WTC11 (cell line): ENCODE results near the gene F2. TPM values are rescaled to one million over a fixed set of nuclear protein-coding genes. Genes with fewer than 3 reads are reported as not detected.

Source experiments
- ATAC-seq: fragments of 200-7000 bp; cut with Tn5 transposase; 2 replicates; pipeline ENCODE4 v1.10.0; 2021; ENCODE audit warnings: mild to moderate bottlenecking, moderate library complexity
- CTCF ChIA-PET: fragments of 300-600 bp; sonication (Branson Sonifier 250); formaldehyde crosslinking; loops from one replicate; lab custom pipeline; 2021; ENCODE audit warnings: antibody characterized with exemption; lab: Charles Lee
- POLR2A ChIA-PET: fragments of 350-600 bp; sonication (Branson Sonifier 250); formaldehyde crosslinking; loops from one replicate; lab custom pipeline; 2021; ENCODE audit warnings: antibody characterized with exemption; lab: Charles Lee
- DNase-seq: peaks from one replicate; pipeline ENCODE4 v3.0.0; 2021; ENCODE audit warnings: low spot score
- H3K27ac Mint-ChIP-seq: 2 replicates; pipeline ENCODE4 v1.8.0; 2021; ENCODE audit warnings: mixed read lengths
- H3K27me3 Mint-ChIP-seq: 2 replicates; pipeline ENCODE4 v1.8.0; 2021; ENCODE audit warnings: low read depth, mild to moderate bottlenecking, moderate library complexity, mixed read lengths
- H3K36me3 Mint-ChIP-seq: 2 replicates; pipeline ENCODE4 v1.8.0; 2021; ENCODE audit warnings: mixed read lengths
- H3K4me1 Mint-ChIP-seq: 2 replicates; pipeline ENCODE4 v1.8.0; 2022; ENCODE audit warnings: mixed read lengths
- H3K4me3 Mint-ChIP-seq: 2 replicates; pipeline ENCODE4 v1.8.0; 2021; ENCODE audit warnings: mild to moderate bottlenecking, moderate library complexity, mixed read lengths
- H3K9me3 Mint-ChIP-seq: 2 replicates; pipeline ENCODE4 v1.8.0; 2021; ENCODE audit warnings: mixed read lengths
- CREM ChIP-seq: sonication (generic); formaldehyde crosslinking; IDR thresholded peaks from 2 replicates; pipeline ENCODE4 v1.8.1; 2022; ENCODE audit warnings: mild to moderate bottlenecking, missing genetic modification reagents, moderate library complexity
- GABPB1 ChIP-seq: sonication (generic); formaldehyde crosslinking; IDR thresholded peaks from 2 replicates; pipeline ENCODE4 v1.8.1; 2023; ENCODE audit warnings: mild to moderate bottlenecking, missing genetic modification reagents
- MXD4 ChIP-seq: fragments of 250-450 bp; sonication (Bioruptor Pico); IDR thresholded peaks from 2 replicates; pipeline ENCODE4 v1.8.0; 2021; ENCODE audit warnings: mild to moderate bottlenecking, moderate library complexity, borderline replicate concordance
- NFYB ChIP-seq: sonication (generic); formaldehyde crosslinking; conservative IDR thresholded peaks from 2 replicates; pipeline ENCODE4 v1.8.0; 2022; ENCODE audit warnings: low read depth, missing genetic modification reagents
- SOX15 ChIP-seq: fragments of 250-450 bp; sonication (Bioruptor Pico); IDR thresholded peaks from 2 replicates; pipeline ENCODE4 v1.9.0; 2021; ENCODE audit warnings: mild to moderate bottlenecking
- TEAD1 ChIP-seq: sonication (generic); formaldehyde crosslinking; IDR thresholded peaks from 2 replicates; pipeline ENCODE4 v1.8.0; 2022; ENCODE audit warnings: mild to moderate bottlenecking, missing genetic modification reagents
- TP53 ChIP-seq: sonication (generic); formaldehyde crosslinking; IDR thresholded peaks from 2 replicates; pipeline ENCODE4 v1.8.1; 2023; ENCODE audit warnings: mild to moderate bottlenecking, missing genetic modification reagents
- ZBTB21 ChIP-seq: sonication (generic); formaldehyde crosslinking; IDR thresholded peaks from 2 replicates; pipeline ENCODE4 v1.8.1; 2023; ENCODE audit warnings: mild to moderate bottlenecking, missing genetic modification reagents, borderline replicate concordance
- ZNF121 ChIP-seq: sonication (generic); formaldehyde crosslinking; IDR thresholded peaks from 2 replicates; pipeline ENCODE4 v1.8.0; 2023; ENCODE audit warnings: missing genetic modification reagents
- ZNF317 ChIP-seq: sonication (generic); formaldehyde crosslinking; IDR thresholded peaks from 2 replicates; pipeline ENCODE4 v1.8.1; 2023; ENCODE audit warnings: low read depth, mild to moderate bottlenecking, moderate library complexity, missing genetic modification reagents, borderline replicate concordance
- total RNA-seq: library from RNA; stranded (reverse); gene quantifications from 3 replicates; pipeline ENCODE4 v1.2.3, GENCODE V29; 2021
- TF ChIP-seq, protein P1 (sequence below): sonication (generic); formaldehyde crosslinking; conservative IDR thresholded peaks from 2 replicates; pipeline ENCODE4 v1.8.1; 2022; ENCODE audit warnings: mild to moderate bottlenecking, missing genetic modification reagents
- TF ChIP-seq, protein P2 (sequence below): sonication (generic); formaldehyde crosslinking; IDR thresholded peaks from 2 replicates; pipeline ENCODE4 v1.8.1; 2023; ENCODE audit warnings: mild to moderate bottlenecking, missing genetic modification reagents
- TF ChIP-seq, protein P3 (sequence below): fragments of 200-600 bp; IDR thresholded peaks from 2 replicates; pipeline ENCODE4 v1.8.0; 2022; ENCODE audit warnings: antibody characterized with exemption
- TF ChIP-seq, protein P4 (sequence below): fragments of 250-450 bp; sonication (Bioruptor Pico); IDR thresholded peaks from 2 replicates; pipeline ENCODE4 v1.9.0; 2021; ENCODE audit warnings: mild to moderate bottlenecking, borderline replicate concordance
- TF ChIP-seq, protein P5 (sequence below): sonication (generic); formaldehyde crosslinking; IDR thresholded peaks from 2 replicates; pipeline ENCODE4 v1.8.0; 2022; ENCODE audit warnings: mild to moderate bottlenecking, missing genetic modification reagents

F2 gene
- total RNA-seq, 1 experiment from 2014 or later = 0.50 TPM

DNA sequence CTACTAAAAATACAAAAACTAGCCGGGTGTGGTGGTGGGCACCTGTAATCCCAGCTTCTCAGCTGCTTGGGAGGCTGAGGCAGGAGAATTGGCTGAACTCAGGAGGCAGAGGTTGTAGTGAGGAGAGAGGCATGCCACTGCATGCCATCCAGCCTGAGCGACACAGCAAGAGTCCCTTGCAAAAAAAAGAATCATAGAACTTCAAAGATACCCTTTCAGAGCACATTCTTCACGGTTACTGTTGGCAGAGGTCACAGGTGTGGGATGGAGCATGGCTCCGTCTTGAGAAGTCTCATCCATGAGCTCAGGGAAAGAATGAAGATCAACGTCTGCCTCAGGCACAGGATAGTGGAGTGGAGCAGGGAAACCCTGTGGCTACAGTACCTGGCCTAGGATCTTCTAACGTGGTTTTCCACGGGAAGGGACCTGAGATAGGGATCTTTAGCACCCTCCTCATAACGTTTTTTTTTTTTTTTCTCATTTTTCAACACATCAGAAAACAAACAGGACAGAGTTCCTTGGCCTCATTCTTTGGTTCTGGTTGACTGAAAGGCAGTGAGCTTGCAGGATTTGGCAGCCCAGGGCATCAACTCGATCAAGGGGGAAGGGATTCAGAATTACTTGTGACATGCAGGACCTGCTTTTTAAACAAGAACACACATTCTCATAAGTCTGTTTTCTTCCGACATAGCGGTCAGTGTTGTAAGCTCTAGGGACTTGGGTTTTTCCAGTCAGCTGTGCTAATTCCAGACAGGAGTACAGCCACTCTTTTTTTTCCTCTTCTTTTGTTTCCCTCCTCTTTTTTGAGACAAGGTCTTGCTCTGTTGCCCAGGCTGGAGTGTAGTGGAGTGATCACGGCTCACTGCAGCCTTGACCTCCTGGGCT, 22.8 kb downstream of the F2 start (continued):
- no peak for TF ChIP-seq TP53 (CRISPR knock-in tag)
- TF ChIP-seq, protein P1, sequence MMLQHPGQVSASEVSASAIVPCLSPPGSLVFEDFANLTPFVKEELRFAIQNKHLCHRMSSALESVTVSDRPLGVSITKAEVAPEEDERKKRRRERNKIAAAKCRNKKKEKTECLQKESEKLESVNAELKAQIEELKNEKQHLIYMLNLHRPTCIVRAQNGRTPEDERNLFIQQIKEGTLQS (CRISPR knock-in tag) = no peak

DNA sequence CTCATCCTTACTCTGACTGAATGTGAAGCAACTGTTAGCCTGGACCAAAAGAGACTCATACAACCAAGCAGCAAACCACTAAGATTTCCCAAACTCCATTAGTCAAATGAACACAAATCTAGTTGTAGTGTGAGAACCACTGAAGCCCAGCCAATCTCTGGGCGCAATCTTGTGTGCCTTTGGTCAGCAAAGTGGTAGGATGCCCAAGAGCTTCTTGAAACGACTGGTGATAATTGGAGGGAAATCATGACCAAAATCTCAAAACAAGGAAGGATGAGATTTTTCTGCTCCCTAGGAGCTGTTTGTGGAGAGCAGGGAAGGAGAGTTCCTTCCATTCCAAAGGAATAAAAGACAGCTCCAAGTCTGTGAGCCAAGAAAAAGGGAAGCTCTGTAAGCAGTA, 24.0 kb downstream of the F2 start:
- H3K4me3 Mint-ChIP-seq = no peak overlapping the region
- no peaks in the 10 kb centered on the region for H3K9me3 Mint-ChIP-seq
- H3K4me1 Mint-ChIP-seq = peaks cover 5% of the 10 kb centered on the region; the same call in 1 of the 2 replicates
- ChIA-PET POLR2A (no interaction called here), CTCF (interaction anchor here (0.5 to 1.1 kb wide), 2 partner anchors 265 to 517 kb away, joined by 3 read pairs; no protein-coding TSS in a partner anchor)
- DNase-seq (no peak), ATAC-seq (no peak)
- H3K27me3 Mint-ChIP-seq = no peaks in the 10 kb centered on the region
- no peak overlapping the region; the same call in 1 of the 2 replicates for H3K27ac Mint-ChIP-seq
- TF ChIP-seq TEAD1 (CRISPR knock-in tag) (no peak), ZNF317 (CRISPR knock-in tag) (no peak), SOX15 (CRISPR knock-in tag) (no peak), ZBTB21 (CRISPR knock-in tag) (no peak), ZNF121 (CRISPR knock-in tag) (no peak), NFYB (no peak), CREM (CRISPR knock-in tag) (no peak), MXD4 (CRISPR knock-in tag) (no peak), GABPB1 (CRISPR knock-in tag) (no peak)
- TF ChIP-seq, protein P2, sequence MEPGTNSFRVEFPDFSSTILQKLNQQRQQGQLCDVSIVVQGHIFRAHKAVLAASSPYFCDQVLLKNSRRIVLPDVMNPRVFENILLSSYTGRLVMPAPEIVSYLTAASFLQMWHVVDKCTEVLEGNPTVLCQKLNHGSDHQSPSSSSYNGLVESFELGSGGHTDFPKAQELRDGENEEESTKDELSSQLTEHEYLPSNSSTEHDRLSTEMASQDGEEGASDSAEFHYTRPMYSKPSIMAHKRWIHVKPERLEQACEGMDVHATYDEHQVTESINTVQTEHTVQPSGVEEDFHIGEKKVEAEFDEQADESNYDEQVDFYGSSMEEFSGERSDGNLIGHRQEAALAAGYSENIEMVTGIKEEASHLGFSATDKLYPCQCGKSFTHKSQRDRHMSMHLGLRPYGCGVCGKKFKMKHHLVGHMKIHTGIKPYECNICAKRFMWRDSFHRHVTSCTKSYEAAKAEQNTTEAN (CRISPR knock-in tag) = no peak
- TF ChIP-seq, protein P3, sequence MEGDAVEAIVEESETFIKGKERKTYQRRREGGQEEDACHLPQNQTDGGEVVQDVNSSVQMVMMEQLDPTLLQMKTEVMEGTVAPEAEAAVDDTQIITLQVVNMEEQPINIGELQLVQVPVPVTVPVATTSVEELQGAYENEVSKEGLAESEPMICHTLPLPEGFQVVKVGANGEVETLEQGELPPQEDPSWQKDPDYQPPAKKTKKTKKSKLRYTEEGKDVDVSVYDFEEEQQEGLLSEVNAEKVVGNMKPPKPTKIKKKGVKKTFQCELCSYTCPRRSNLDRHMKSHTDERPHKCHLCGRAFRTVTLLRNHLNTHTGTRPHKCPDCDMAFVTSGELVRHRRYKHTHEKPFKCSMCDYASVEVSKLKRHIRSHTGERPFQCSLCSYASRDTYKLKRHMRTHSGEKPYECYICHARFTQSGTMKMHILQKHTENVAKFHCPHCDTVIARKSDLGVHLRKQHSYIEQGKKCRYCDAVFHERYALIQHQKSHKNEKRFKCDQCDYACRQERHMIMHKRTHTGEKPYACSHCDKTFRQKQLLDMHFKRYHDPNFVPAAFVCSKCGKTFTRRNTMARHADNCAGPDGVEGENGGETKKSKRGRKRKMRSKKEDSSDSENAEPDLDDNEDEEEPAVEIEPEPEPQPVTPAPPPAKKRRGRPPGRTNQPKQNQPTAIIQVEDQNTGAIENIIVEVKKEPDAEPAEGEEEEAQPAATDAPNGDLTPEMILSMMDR = no peak
- TF ChIP-seq, protein P4, sequence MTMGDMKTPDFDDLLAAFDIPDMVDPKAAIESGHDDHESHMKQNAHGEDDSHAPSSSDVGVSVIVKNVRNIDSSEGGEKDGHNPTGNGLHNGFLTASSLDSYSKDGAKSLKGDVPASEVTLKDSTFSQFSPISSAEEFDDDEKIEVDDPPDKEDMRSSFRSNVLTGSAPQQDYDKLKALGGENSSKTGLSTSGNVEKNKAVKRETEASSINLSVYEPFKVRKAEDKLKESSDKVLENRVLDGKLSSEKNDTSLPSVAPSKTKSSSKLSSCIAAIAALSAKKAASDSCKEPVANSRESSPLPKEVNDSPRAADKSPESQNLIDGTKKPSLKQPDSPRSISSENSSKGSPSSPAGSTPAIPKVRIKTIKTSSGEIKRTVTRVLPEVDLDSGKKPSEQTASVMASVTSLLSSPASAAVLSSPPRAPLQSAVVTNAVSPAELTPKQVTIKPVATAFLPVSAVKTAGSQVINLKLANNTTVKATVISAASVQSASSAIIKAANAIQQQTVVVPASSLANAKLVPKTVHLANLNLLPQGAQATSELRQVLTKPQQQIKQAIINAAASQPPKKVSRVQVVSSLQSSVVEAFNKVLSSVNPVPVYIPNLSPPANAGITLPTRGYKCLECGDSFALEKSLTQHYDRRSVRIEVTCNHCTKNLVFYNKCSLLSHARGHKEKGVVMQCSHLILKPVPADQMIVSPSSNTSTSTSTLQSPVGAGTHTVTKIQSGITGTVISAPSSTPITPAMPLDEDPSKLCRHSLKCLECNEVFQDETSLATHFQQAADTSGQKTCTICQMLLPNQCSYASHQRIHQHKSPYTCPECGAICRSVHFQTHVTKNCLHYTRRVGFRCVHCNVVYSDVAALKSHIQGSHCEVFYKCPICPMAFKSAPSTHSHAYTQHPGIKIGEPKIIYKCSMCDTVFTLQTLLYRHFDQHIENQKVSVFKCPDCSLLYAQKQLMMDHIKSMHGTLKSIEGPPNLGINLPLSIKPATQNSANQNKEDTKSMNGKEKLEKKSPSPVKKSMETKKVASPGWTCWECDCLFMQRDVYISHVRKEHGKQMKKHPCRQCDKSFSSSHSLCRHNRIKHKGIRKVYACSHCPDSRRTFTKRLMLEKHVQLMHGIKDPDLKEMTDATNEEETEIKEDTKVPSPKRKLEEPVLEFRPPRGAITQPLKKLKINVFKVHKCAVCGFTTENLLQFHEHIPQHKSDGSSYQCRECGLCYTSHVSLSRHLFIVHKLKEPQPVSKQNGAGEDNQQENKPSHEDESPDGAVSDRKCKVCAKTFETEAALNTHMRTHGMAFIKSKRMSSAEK = no peak
- TF ChIP-seq, protein P5, sequence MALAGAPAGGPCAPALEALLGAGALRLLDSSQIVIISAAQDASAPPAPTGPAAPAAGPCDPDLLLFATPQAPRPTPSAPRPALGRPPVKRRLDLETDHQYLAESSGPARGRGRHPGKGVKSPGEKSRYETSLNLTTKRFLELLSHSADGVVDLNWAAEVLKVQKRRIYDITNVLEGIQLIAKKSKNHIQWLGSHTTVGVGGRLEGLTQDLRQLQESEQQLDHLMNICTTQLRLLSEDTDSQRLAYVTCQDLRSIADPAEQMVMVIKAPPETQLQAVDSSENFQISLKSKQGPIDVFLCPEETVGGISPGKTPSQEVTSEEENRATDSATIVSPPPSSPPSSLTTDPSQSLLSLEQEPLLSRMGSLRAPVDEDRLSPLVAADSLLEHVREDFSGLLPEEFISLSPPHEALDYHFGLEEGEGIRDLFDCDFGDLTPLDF = no peak
- H3K36me3 Mint-ChIP-seq = peaks cover 66% of the 10 kb centered on the region
